Duodenal mucosa (tissue), 2 donors: Measurements from ENCODE around the gene STARD10.

Experiments used
- H3K27ac ChIP-seq: one replicate; pipeline ENCODE4 v1.7.0; 2013; ENCODE audit warnings: low read depth, low read length
- H3K27me3 ChIP-seq, 2 donors: one replicate each; pipeline ENCODE4 v1.7.0; 2013; ENCODE audit warnings: low read length in 2 of 2, control low read depth in 1 of 2; ENCODE audit not compliant: insufficient read depth in 2 of 2, control insufficient read depth in 1 of 2
- H3K36me3 ChIP-seq, 2 donors: one replicate each; pipeline ENCODE4 v1.7.0; 2013; ENCODE audit warnings: low read length in 2 of 2, control low read depth in 1 of 2; ENCODE audit not compliant: insufficient read depth in 2 of 2, control insufficient read depth in 1 of 2
- H3K4me1 ChIP-seq, 2 donors: one replicate each; pipeline ENCODE4 v1.7.0; 2013; ENCODE audit warnings: low read length in 2 of 2, control low read depth in 1 of 2; ENCODE audit not compliant: insufficient read depth in 2 of 2, control insufficient read depth in 1 of 2
- H3K4me3 ChIP-seq, 2 donors: one replicate each; pipeline ENCODE4 v1.7.0; 2013; ENCODE audit warnings: low read length in 2 of 2, low read depth in 1 of 2
- H3K9ac ChIP-seq, 2 donors: one replicate each; pipeline ENCODE4 v1.7.0; 2013; ENCODE audit warnings: low read length in 2 of 2, low read depth in 1 of 2
- H3K9me3 ChIP-seq, 2 donors: one replicate each; pipeline ENCODE4 v1.7.0; 2013; ENCODE audit warnings: low read length in 2 of 2, control low read depth in 1 of 2; ENCODE audit not compliant: control insufficient read depth in 1 of 2

Gene STARD10

GRCh38 chr11:72725724-72726028, 68.2 kb downstream of the STARD10 start:
- H3K27me3 ChIP-seq: no peaks in the 10 kb centered on the region
- H3K4me1 ChIP-seq: peaks cover 24 to 37% of the 10 kb centered on the region in 2 donors
- no peak overlapping the region for H3K9ac ChIP-seq
- H3K9me3 ChIP-seq: no peaks in the 10 kb centered on the region
- no peak overlapping the region for H3K27ac ChIP-seq
- no peaks in the 10 kb centered on the region for H3K36me3 ChIP-seq
- no peak overlapping the region for H3K4me3 ChIP-seq

- H3K27me3 ChIP-seq: no peaks in the 10 kb centered on the region
- H3K4me1 ChIP-seq: peaks cover 29 to 43% of the 10 kb centered on the region in 2 donors
- H3K36me3 ChIP-seq: no peaks in the 10 kb centered on the region
- no peak overlapping the region for H3K27ac ChIP-seq
- H3K9ac ChIP-seq: no peak overlapping the region
- no peak overlapping the region for H3K4me3 ChIP-seq
- no peaks in the 10 kb centered on the region for H3K9me3 ChIP-seq
Measured at GRCh38 chr11:72724851-72725723, 68.8 kb downstream of the STARD10 start.

- no peak overlapping the region for H3K27ac ChIP-seq
- peaks cover 0 to 1% of the 10 kb centered on the region in 2 donors for H3K36me3 ChIP-seq
- peaks cover 39 to 53% of the 10 kb centered on the region in 2 donors for H3K4me1 ChIP-seq
- H3K9me3 ChIP-seq: no peaks in the 10 kb centered on the region
- H3K9ac ChIP-seq: no peak overlapping the region
- no peak overlapping the region for H3K4me3 ChIP-seq
- H3K27me3 ChIP-seq: no peaks in the 10 kb centered on the region
Measured at GRCh38 chr11:72724021-72724551, 69.8 kb downstream of the STARD10 start.

GRCh38 chr11:72723508-72723907, 70.3 kb downstream of the STARD10 start:
- Histone ChIP-seq H3K9me3 (no peaks in the 10 kb centered on the region), H3K4me3 (no peak overlapping the region), H3K27me3 (no peaks in the 10 kb centered on the region), H3K27ac (no peak overlapping the region), H3K9ac (no peak overlapping the region), H3K36me3 (peaks cover 0 to 6% of the 10 kb centered on the region in 2 donors), H3K4me1 (peaks cover 45 to 58% of the 10 kb centered on the region in 2 donors)

- Histone ChIP-seq H3K36me3 (peaks cover 0 to 12% of the 10 kb centered on the region in 2 donors), H3K4me3 (peak overlapping the region; percentile 87 to 89), H3K9me3 (no peaks in the 10 kb centered on the region), H3K9ac (peak overlapping the region; percentile 91 to 95), H3K4me1 (peaks cover 49 to 63% of the 10 kb centered on the region in 2 donors), H3K27me3 (no peaks in the 10 kb centered on the region), H3K27ac (peak overlapping the region; percentile 72)
Measured at GRCh38 chr11:72722050-72722748, 71.6 kb downstream of the STARD10 start.

- H3K27ac ChIP-seq: peak overlapping the region; percentile 72
- H3K27me3 ChIP-seq: no peaks in the 10 kb centered on the region
- H3K4me3 ChIP-seq: peak overlapping the region; percentile 87 to 89
- H3K4me1 ChIP-seq: peaks cover 49 to 65% of the 10 kb centered on the region in 2 donors
- H3K9ac ChIP-seq: peak overlapping the region; percentile 91 to 95
- H3K36me3 ChIP-seq: peaks cover 0 to 17% of the 10 kb centered on the region in 2 donors
- no peaks in the 10 kb centered on the region for H3K9me3 ChIP-seq
Measured at GRCh38 chr11:72721689-72722049, 72.2 kb downstream of the STARD10 start.

GRCh38 chr11:72721276-72721675, 72.6 kb downstream of the STARD10 start:
- Histone ChIP-seq H3K27ac (peak overlapping the region; percentile 72), H3K9me3 (no peaks in the 10 kb centered on the region), H3K36me3 (peaks cover 0 to 20% of the 10 kb centered on the region in 2 donors), H3K27me3 (no peaks in the 10 kb centered on the region), H3K4me3 (peak overlapping the region; percentile 87 to 89), H3K4me1 (peaks cover 49 to 67% of the 10 kb centered on the region in 2 donors), H3K9ac (peak overlapping the region; percentile 91 to 95)

GRCh38 chr11:72720784-72721183, 73.1 kb downstream of the STARD10 start:
- H3K4me3 ChIP-seq: peak overlapping the region; percentile 87 to 89
- H3K36me3 ChIP-seq: peaks cover 0 to 23% of the 10 kb centered on the region in 2 donors
- peak overlapping the region; percentile 91 to 95 for H3K9ac ChIP-seq
- H3K9me3 ChIP-seq: no peaks in the 10 kb centered on the region
- peaks cover 49 to 67% of the 10 kb centered on the region in 2 donors for H3K4me1 ChIP-seq
- no peaks in the 10 kb centered on the region for H3K27me3 ChIP-seq
- H3K27ac ChIP-seq: no peak overlapping the region

GRCh38 chr11:72720047-72720446, 73.8 kb downstream of the STARD10 start:
- Histone ChIP-seq H3K36me3 (peaks cover 0 to 25% of the 10 kb centered on the region in 2 donors), H3K4me3 (peak overlapping the region; percentile 87 to 89), H3K9me3 (no peaks in the 10 kb centered on the region), H3K9ac (peak overlapping the region; percentile 51 to 91), H3K4me1 (peaks cover 49 to 66% of the 10 kb centered on the region in 2 donors), H3K27ac (no peak overlapping the region), H3K27me3 (no peaks in the 10 kb centered on the region)

- Histone ChIP-seq H3K36me3 (peaks cover 0 to 27% of the 10 kb centered on the region in 2 donors), H3K4me1 (peaks cover 49 to 64% of the 10 kb centered on the region in 2 donors), H3K9ac (peak overlapping the region; percentile 51 to 91), H3K27me3 (no peaks in the 10 kb centered on the region), H3K27ac (no peak overlapping the region), H3K9me3 (no peaks in the 10 kb centered on the region), H3K4me3 (peak overlapping the region; percentile 87 to 89)
Measured at GRCh38 chr11:72719551-72719950, 74.3 kb downstream of the STARD10 start.
